ENCODE measurements around the gene SIGLEC15.
"Not testable (repeated sequence)": the region's sequence is repeated elsewhere in the genome, so short reads cannot be mapped to it uniquely, and the experiment has no call there.

Gene SIGLEC15

GRCh38 chr18:45801416-45802004 lies 24.0 kb upstream of the SIGLEC15 start:
- H3K4me3 ChIP-seq (ENCODE audit: low read depth, low read length): no peak overlapping the region
- DNase-seq (ENCODE audit: low read depth): no peak
- TF ChIP-seq CTCF (IDR thresholded peaks at IDR 0.05; ENCODE audit: insufficient read depth, low read depth, low read length, missing control alignments): no peak

GRCh38 chr18:45802814-45803492 lies 22.5 kb upstream of the SIGLEC15 start:
- no peak for TF ChIP-seq CTCF (IDR thresholded peaks at IDR 0.05; ENCODE audit: insufficient read depth, low read depth, low read length, missing control alignments)
- DNase-seq (ENCODE audit: low read depth): no peak
- H3K4me3 ChIP-seq (ENCODE audit: low read depth, low read length): no peak overlapping the region

GRCh38 chr18:45805551-45805950 lies 19.9 kb upstream of the SIGLEC15 start:
- TF ChIP-seq CTCF (IDR thresholded peaks at IDR 0.05; ENCODE audit: insufficient read depth, low read depth, low read length, missing control alignments): no peak
- no peak for DNase-seq (ENCODE audit: low read depth)
- H3K4me3 ChIP-seq (ENCODE audit: low read depth, low read length): no peak overlapping the region

- H3K4me3 ChIP-seq (ENCODE audit: low read depth, low read length): no peak overlapping the region
- no peak for DNase-seq (ENCODE audit: low read depth)
- TF ChIP-seq CTCF (IDR thresholded peaks at IDR 0.05; ENCODE audit: insufficient read depth, low read depth, low read length, missing control alignments): no peak
Observed at GRCh38 chr18:45806226-45806625, 19.2 kb upstream of the SIGLEC15 start.

- TF ChIP-seq CTCF (IDR thresholded peaks at IDR 0.05; ENCODE audit: insufficient read depth, low read depth, low read length, missing control alignments): peak; percentile 47
- DNase-seq (ENCODE audit: low read depth): peak; percentile 41
- not testable (repeated sequence) for H3K4me3 ChIP-seq (ENCODE audit: low read depth, low read length)
Observed at GRCh38 chr18:45807144-45807543, 18.3 kb upstream of the SIGLEC15 start.

GRCh38 chr18:45814733-45815132 lies 10.7 kb upstream of the SIGLEC15 start:
- DNase-seq (ENCODE audit: low read depth); H3K4me3 ChIP-seq (ENCODE audit: low read depth, low read length): not testable (repeated sequence)

- no peak overlapping the region for H3K4me3 ChIP-seq (ENCODE audit: low read depth, low read length)
- no peak for TF ChIP-seq CTCF (IDR thresholded peaks at IDR 0.05; ENCODE audit: insufficient read depth, low read depth, low read length, missing control alignments)
- DNase-seq (ENCODE audit: low read depth): no peak
Observed at GRCh38 chr18:45817543-45817942, 7.9 kb upstream of the SIGLEC15 start.

GRCh38 chr18:45818765-45819164 lies 6.7 kb upstream of the SIGLEC15 start:
- DNase-seq (ENCODE audit: low read depth); H3K4me3 ChIP-seq (ENCODE audit: low read depth, low read length): not testable (repeated sequence)

Measured in GM12865 (cell line).